ENCODE data around the gene FHIT. TPM values are rescaled to one million over a fixed set of nuclear protein-coding genes. Genes with fewer than 3 reads are reported as not detected.

Gene FHIT
- total RNA-seq, 1 experiment from 2014 or later: 3.9 TPM

DNA sequence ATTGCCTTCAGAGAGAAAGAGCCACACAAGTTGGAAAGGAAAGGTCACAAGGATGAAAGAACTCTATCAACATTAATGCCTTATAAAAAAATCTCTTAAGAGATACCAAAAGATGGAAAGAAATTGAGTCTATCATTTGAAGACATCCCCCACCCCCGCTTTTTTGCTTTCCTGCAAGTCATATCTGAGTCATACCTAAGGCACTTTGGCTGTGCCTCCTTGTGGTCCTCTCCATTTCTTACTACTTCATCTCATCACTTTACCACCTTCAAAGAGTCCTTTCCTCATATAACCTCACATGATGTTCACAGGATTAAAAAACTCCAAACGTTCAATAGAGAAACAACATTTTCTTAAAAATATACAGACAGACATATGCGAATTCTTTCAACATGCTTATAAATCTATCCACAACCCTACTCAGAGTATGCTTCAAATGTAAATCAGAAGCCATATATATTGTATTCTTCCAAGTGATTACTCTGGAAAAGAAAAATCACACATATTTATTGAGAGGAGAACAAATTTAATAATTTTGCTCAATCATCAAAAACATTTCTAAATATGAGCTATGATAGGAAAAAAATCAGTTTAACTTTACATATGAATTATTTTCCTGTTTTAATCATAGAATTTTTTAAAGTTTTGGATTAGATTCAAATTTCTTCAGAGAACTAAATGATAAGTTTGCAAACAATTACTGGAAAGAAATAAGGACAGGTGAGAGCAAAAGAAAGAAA lies 1197.6 kb downstream of the FHIT start:
- in situ Hi-C loops (cut with HindIII; ENCODE audit: low pct_unique_long_range_greater_than_20kb, low sequenced_read_pairs): no loop called here
- no peak for DNase-seq (ENCODE audit: low read depth, low spot score)

DNA sequence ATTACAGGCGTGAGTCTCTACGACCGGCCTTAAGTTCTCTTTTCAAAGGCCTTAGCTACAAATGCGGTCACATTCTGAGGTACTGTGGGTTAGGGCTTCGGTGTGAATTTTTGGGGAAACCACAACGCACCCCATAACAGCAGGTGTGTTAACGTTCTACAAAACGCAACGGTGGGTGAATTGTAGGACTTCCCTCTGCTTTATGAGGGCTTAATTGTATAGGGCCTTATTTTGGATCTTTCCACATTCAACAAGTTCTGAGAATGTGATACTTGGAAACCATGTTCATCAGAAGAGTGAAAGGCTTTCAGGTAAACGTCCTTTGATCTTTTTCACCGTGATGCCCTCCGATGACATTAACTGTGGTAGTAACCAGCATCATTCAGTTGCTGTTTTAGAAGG lies 1202.8 kb downstream of the FHIT start:
- DNase-seq (ENCODE audit: low read depth, low spot score): no peak
- in situ Hi-C loops (cut with HindIII; ENCODE audit: low pct_unique_long_range_greater_than_20kb, low sequenced_read_pairs): no loop called here

DNA sequence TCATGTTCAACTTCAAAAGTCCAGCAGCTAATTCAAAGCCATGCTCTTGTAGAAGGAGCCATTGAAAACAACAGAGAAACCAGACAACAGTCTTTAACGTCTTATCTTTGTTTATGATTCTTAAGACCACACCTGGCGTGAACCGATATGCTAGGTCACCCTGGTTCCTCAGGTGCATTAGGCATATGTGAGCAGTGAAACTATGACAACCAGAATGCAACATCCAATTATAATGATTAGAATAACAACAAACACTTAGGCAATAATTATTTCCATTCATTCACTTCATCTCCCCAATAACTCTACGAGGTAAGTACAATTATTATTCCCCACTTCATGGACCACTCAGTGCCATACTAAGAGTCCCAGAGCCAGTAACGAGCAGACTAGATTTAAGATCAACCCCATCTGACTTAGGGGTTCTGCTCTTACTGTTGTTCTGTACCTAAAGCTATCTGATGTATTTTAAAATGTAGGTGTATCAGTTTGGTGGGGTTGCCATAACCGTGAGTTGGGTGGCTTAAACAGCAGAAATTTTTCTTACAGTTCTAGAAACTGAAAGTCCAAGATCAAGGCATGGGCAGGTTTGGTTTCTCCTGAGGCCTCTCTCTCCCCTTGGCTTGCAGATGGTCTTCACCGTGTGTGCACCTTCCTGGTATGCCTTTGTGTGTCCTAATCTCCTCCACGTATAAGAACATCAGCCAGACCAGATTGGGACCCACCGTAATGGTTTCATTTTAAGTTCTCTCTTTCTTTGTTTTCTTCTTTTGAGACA lies 1203.6 kb downstream of the FHIT start:
- in situ Hi-C loops (cut with HindIII; ENCODE audit: low pct_unique_long_range_greater_than_20kb, low sequenced_read_pairs): no loop called here
- DNase-seq (ENCODE audit: low read depth, low spot score): no peak

DNA sequence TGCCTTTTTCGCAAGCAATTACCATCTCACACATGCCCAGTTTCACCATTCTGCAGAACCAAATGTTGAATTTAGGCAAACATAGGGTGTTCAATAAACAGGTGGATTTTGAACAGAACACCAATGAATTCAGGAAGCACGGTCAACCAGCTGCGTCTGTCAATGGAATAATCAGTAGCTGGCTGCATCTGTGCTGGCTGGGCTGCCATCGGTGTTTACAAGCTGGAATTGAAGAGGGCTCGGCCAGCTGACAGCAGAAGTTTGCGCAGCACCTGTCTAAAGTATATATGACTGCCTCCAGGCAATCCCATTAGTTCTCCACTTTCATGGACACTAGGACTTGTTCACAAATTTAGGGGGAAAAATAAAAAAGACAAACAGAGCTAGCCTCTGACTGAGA lies 1205.0 kb downstream of the FHIT start:
- DNase-seq (ENCODE audit: low read depth, low spot score): no peak
- in situ Hi-C loops (cut with HindIII; ENCODE audit: low pct_unique_long_range_greater_than_20kb, low sequenced_read_pairs): no loop called here

DNA sequence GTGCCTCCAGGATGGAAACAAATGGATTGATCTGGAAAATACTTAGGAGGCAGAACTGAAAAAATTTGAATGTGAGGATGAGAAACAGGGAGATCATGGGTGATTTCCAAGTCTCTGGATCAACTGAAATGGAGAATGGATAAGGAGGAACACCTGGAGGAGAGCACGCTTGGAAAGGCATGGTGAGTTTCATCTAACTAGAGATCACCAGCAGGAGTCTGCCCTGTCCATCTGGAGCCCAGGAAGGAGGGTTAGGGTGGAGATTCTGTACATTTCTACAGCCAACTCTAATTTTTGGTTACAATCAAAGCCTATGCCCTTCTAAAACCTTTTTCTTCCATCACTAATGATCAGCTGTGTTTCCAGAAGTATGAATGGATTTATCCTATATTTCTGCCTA lies 1205.6 kb downstream of the FHIT start:
- in situ Hi-C loops (cut with HindIII; ENCODE audit: low pct_unique_long_range_greater_than_20kb, low sequenced_read_pairs): no loop called here
- DNase-seq (ENCODE audit: low read depth, low spot score): no peak

DNA sequence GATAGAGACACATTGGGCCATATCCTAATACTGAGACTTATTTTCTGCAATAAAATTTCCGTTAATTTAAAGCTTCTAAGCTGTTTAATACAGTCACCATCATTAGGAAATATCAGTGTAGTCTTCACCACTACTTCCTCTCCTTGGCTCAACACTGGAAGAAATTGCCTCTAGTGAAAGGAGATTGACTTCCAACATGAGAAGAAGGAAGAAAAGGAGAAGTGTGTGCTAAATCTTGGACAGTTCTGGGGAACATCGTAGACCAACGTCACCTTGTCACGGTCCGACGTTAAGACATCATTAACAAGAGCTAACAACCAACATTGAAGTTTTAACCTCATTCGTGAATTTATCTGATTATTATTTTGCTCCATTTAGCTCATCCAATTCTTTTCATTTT lies 1214.4 kb downstream of the FHIT start:
- in situ Hi-C loops (cut with HindIII; ENCODE audit: low pct_unique_long_range_greater_than_20kb, low sequenced_read_pairs): no loop called here
- no peak for DNase-seq (ENCODE audit: low read depth, low spot score)

- no peak for DNase-seq (ENCODE audit: low read depth, low spot score)
- in situ Hi-C loops (cut with HindIII; ENCODE audit: low pct_unique_long_range_greater_than_20kb, low sequenced_read_pairs): no loop called here
Observed at GRCh38 chr3:60033901-60034453, 1217.3 kb downstream of the FHIT start.

- in situ Hi-C loops (cut with HindIII; ENCODE audit: low pct_unique_long_range_greater_than_20kb, low sequenced_read_pairs): no loop called here
- DNase-seq (ENCODE audit: low read depth, low spot score): no peak
Observed at GRCh38 chr3:60030982-60031381, 1220.3 kb downstream of the FHIT start.

- in situ Hi-C loops (cut with HindIII; ENCODE audit: low pct_unique_long_range_greater_than_20kb, low sequenced_read_pairs): no loop called here
- DNase-seq (ENCODE audit: low read depth, low spot score): no peak
Observed at GRCh38 chr3:60028233-60028632, 1223.0 kb downstream of the FHIT start.

- DNase-seq (ENCODE audit: low read depth, low spot score): no peak
- in situ Hi-C loops (cut with HindIII; ENCODE audit: low pct_unique_long_range_greater_than_20kb, low sequenced_read_pairs): no loop called here
Observed at GRCh38 chr3:60027335-60027734, 1223.9 kb downstream of the FHIT start.

GRCh38 chr3:60025096-60026050 lies 1225.9 kb downstream of the FHIT start:
- in situ Hi-C loops (cut with HindIII; ENCODE audit: low pct_unique_long_range_greater_than_20kb, low sequenced_read_pairs): no loop called here
- DNase-seq (ENCODE audit: low read depth, low spot score): no peak

- DNase-seq (ENCODE audit: low read depth, low spot score): no peak
Observed at GRCh38 chr3:60024400-60024799, 1226.9 kb downstream of the FHIT start.

DNA sequence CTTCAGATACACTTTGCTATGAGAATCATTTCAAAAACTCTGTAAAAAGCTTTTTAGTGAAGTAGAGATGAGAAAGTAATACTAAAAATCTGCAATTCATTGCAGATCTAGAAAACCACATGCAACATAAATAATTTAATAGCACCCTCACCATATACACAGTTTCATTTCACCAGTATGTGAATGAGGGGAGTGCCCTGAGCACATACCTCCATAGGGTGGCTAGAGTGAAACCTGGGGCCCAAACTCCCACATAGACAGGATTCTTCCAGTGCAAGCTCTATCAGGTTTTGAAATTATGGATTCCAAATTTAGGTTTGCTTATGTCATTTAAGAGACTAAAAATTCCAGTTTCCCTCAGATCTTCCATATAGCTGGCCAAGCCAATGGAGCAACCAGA lies 1228.1 kb downstream of the FHIT start:
- in situ Hi-C loops (cut with HindIII; ENCODE audit: low pct_unique_long_range_greater_than_20kb, low sequenced_read_pairs): no loop called here
- DNase-seq (ENCODE audit: low read depth, low spot score): no peak

More at GRCh38 chr3:60024400-60024799, 1226.9 kb downstream of the FHIT start:
- in situ Hi-C loops (cut with HindIII; ENCODE audit: low pct_unique_long_range_greater_than_20kb, low sequenced_read_pairs): no loop called here

GRCh38 chr3:60017631-60018030 lies 1233.6 kb downstream of the FHIT start:
- DNase-seq (ENCODE audit: low read depth, low spot score): no peak
- in situ Hi-C loops (cut with HindIII; ENCODE audit: low pct_unique_long_range_greater_than_20kb, low sequenced_read_pairs): no loop called here

- in situ Hi-C loops (cut with HindIII; ENCODE audit: low pct_unique_long_range_greater_than_20kb, low sequenced_read_pairs): no loop called here
Observed at GRCh38 chr3:60015032-60015705, 1236.1 kb downstream of the FHIT start.

GRCh38 chr3:60013241-60013640 lies 1238.0 kb downstream of the FHIT start:
- DNase-seq (ENCODE audit: low read depth, low spot score): no peak
- in situ Hi-C loops (cut with HindIII; ENCODE audit: low pct_unique_long_range_greater_than_20kb, low sequenced_read_pairs): no loop called here

More at GRCh38 chr3:60015032-60015705, 1236.1 kb downstream of the FHIT start:
- DNase-seq (ENCODE audit: low read depth, low spot score): no peak

DNA sequence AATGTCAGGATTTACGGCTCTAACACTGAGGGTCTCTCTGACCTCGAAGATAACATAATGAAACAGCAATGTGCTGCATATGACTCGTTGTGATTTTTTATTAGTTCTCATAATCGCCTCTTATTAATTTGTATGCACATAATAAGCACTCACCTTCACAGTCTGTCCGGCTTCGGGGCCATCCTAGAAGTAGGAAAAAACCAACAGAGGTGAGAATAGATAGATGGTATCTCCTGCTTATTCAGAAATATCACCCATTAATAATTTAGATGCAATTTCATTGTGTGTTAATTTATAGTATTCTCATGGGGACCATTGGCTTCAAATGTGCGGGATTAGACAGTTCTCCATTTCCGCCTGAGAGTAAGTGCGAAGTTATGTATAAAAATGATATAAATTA lies 1240.0 kb downstream of the FHIT start:
- no peak for DNase-seq (ENCODE audit: low read depth, low spot score)
- in situ Hi-C loops (cut with HindIII; ENCODE audit: low pct_unique_long_range_greater_than_20kb, low sequenced_read_pairs): no loop called here
